ENCODE data around the gene IGSF3. TPM values are rescaled to one million over a fixed set of nuclear protein-coding genes. Genes with fewer than 3 reads are reported as not detected.
"Not testable (repeated sequence)": the region's sequence is repeated elsewhere in the genome, so short reads cannot be mapped to it uniquely, and the experiment has no call there.

The IGSF3 gene
- total and polyA plus RNA-seq, 2 experiments from 2014 or later = 8.8 to 34.0 TPM

GRCh38 chr1:116593401-116593800 lies 74.1 kb downstream of the IGSF3 start:
- not testable (repeated sequence) for H3K4me2 ChIP-seq; H2AFZ ChIP-seq; H3K27me3 ChIP-seq; H3K36me3 ChIP-seq (replicated peaks; ENCODE audit: insufficient read depth, low read depth); H3K9me2 ChIP-seq (replicated peaks; ENCODE audit: insufficient read depth); H3K4me1 ChIP-seq (ENCODE audit: insufficient read depth); H3K9me3 ChIP-seq (ENCODE audit: low read depth); H3K79me2 ChIP-seq; H3K4me3 ChIP-seq; DNase-seq (ENCODE audit: low spot score); H4K20me1 ChIP-seq (ENCODE audit: insufficient read depth, poor library complexity, severe bottlenecking); H3K27ac ChIP-seq
- WGBS (ENCODE audit: low lambda C conversion rate, missing lambda C conversion rate) = 100% methylated on average over 4 of the region's 5 CpGs

DNA sequence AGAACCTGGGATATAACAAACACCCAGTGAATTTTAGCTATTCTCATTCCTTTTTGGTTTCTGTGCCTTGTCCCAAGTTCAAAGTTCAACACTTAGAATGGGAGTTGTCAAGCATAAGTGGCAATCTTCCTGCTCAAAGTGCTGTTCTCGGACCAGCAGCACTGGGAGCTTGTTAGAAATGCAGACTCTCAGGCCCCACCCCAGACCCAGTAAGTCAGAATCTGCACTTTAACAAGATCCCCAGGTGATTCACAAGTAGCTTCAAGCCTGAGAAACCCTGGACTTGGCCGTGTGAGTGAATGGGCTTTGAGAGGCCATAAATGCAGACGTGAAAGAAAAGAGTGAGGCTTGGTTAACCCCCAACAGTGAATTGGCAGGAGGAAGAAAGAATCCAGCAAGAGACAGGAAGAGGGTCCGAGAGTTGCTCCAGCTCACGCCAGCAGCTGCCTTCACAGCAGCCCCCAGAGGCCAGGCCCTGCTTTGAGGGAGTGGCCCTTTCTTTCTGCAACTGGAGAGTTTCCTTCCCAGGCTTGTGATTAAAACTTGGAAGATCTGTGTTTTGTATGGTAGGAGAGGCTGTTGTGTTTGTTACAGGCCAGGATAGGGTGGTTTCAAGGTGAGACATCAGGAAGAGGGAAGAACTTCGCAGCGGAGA lies 75.5 kb downstream of the IGSF3 start:
- DNase-seq (ENCODE audit: low spot score); H3K4me1 ChIP-seq (ENCODE audit: insufficient read depth); H3K4me3 ChIP-seq; H3K36me3 ChIP-seq (replicated peaks; ENCODE audit: insufficient read depth, low read depth); H3K27me3 ChIP-seq; H3K79me2 ChIP-seq; H3K4me2 ChIP-seq; H3K27ac ChIP-seq; H3K9me3 ChIP-seq (ENCODE audit: low read depth); H2AFZ ChIP-seq; H3K9me2 ChIP-seq (replicated peaks; ENCODE audit: insufficient read depth); H4K20me1 ChIP-seq (ENCODE audit: insufficient read depth, poor library complexity, severe bottlenecking): not testable (repeated sequence)
- WGBS (ENCODE audit: low lambda C conversion rate, missing lambda C conversion rate) = 76% methylated on average over 6 of the region's 7 CpGs

- not testable (repeated sequence) for H3K4me1 ChIP-seq (ENCODE audit: insufficient read depth); H3K9me3 ChIP-seq (ENCODE audit: low read depth); H2AFZ ChIP-seq; H3K27me3 ChIP-seq; H3K27ac ChIP-seq; H4K20me1 ChIP-seq (ENCODE audit: insufficient read depth, poor library complexity, severe bottlenecking); H3K4me2 ChIP-seq; H3K36me3 ChIP-seq (replicated peaks; ENCODE audit: insufficient read depth, low read depth); H3K4me3 ChIP-seq; H3K9me2 ChIP-seq (replicated peaks; ENCODE audit: insufficient read depth); H3K79me2 ChIP-seq; DNase-seq (ENCODE audit: low spot score)
- WGBS (ENCODE audit: low lambda C conversion rate, missing lambda C conversion rate) = 90% methylated on average over 5 of the region's 10 CpGs
These were observed 76.3 kb downstream of the IGSF3 start for GRCh38 chr1:116591006-116591950.

DNA sequence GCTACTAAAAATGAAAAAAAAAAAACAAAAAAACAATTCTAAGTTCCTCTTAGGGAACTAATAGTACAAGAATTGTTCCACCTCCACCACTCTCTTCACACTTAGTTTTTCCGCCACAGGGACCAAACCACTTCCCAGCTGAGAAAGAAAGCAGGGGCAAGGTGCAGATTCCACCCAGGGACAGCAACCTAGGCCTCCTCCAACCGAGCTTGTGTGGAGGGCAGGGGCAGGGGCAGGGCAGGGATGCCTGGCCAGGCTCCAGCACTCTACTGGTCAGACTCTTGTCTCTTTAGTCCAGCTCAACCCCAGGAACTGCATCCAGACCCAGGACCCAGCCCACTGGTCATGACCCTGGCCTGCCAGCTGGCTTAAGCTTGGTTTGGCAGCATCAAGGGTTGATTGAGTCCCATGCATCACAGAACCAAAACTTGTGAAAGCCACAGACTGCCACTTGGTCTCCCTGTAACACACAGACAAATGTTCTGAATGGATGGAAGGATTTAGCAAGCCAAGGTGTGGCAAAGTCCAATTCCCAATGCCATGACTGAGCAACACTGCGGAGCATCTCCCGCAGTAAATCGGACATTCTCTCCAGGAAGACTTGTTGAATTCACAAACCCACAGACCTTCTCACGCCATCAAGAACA lies 77.1 kb downstream of the IGSF3 start:
- 95% methylated on average over 6 of the region's 6 CpGs for WGBS (ENCODE audit: low lambda C conversion rate, missing lambda C conversion rate)
- H3K27me3 ChIP-seq, H3K27ac ChIP-seq: not testable (repeated sequence)

DNA sequence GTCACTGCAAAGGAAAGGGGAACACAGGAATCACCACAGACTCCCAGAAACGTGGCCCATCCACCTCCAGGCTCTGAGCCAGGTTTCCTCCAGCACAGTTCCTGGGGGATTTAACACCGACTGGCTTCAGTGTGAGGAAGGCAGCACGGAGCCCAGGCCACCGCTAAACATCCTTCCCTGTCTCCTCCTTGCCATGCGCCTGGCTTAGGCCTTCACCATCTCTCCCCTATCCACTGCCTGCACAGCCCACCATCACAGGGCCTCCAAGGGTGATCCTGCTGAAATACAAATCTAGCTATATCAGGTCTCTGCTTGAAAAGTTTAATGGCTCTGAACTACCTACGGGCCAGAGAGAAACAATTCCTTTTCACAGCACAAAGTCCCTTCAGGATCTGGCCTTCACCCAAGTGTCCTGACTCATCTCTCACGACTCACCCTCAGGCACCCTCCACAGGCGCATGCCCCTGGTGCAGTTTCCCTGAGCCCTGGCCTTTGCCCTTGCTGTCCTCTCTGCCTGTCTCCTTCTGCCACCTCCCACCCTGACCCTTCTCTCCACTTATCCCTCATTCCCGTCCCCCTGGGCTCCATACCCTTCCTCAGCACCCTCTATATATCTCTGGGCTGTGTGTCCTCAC lies 78.3 kb downstream of the IGSF3 start:
- WGBS (ENCODE audit: low lambda C conversion rate, missing lambda C conversion rate) = 69% methylated on average over 9 of the region's 9 CpGs
- not testable (repeated sequence) for DNase-seq (ENCODE audit: low spot score); H3K4me3 ChIP-seq; H3K9me3 ChIP-seq (ENCODE audit: low read depth); H3K27me3 ChIP-seq; H3K79me2 ChIP-seq; H3K4me2 ChIP-seq; H2AFZ ChIP-seq; H4K20me1 ChIP-seq (ENCODE audit: insufficient read depth, poor library complexity, severe bottlenecking); H3K9me2 ChIP-seq (replicated peaks; ENCODE audit: insufficient read depth); H3K36me3 ChIP-seq (replicated peaks; ENCODE audit: insufficient read depth, low read depth); H3K27ac ChIP-seq; H3K4me1 ChIP-seq (ENCODE audit: insufficient read depth)

More for the DNA sequence above, 77.1 kb downstream of the IGSF3 start:
- not testable (repeated sequence) for H3K36me3 ChIP-seq (replicated peaks; ENCODE audit: insufficient read depth, low read depth); H3K9me2 ChIP-seq (replicated peaks; ENCODE audit: insufficient read depth); H3K4me2 ChIP-seq; H3K79me2 ChIP-seq; H3K4me1 ChIP-seq (ENCODE audit: insufficient read depth); H4K20me1 ChIP-seq (ENCODE audit: insufficient read depth, poor library complexity, severe bottlenecking); H2AFZ ChIP-seq; H3K9me3 ChIP-seq (ENCODE audit: low read depth); H3K4me3 ChIP-seq; DNase-seq (ENCODE audit: low spot score)
